MM.1S (cell line): Measurements from ENCODE around the gene NMNAT3.

Source experiments
- EZH2 ChIP-seq: fragments of 300-600 bp; sonication (generic); optimal IDR thresholded peaks from 2 replicates; pipeline ENCODE3; 2017; ENCODE audit warnings: low read depth, mild to moderate bottlenecking, antibody characterized with exemption, low read length, mixed read lengths
- EZH2phosphoT487 ChIP-seq: fragments of 300-600 bp; sonication (generic); IDR thresholded peaks from 2 replicates; pipeline ENCODE4 v1.6.1; 2018; ENCODE audit warnings: antibody characterized with exemption, low read length
- TF ChIP-seq, protein P1 (sequence below): fragments of 300-600 bp; sonication (generic); IDR thresholded peaks from 2 replicates; pipeline ENCODE4 v1.5.1; 2016; ENCODE audit warnings: antibody characterized with exemption, low read length, mixed read lengths

- TF ChIP-seq, protein P1, sequence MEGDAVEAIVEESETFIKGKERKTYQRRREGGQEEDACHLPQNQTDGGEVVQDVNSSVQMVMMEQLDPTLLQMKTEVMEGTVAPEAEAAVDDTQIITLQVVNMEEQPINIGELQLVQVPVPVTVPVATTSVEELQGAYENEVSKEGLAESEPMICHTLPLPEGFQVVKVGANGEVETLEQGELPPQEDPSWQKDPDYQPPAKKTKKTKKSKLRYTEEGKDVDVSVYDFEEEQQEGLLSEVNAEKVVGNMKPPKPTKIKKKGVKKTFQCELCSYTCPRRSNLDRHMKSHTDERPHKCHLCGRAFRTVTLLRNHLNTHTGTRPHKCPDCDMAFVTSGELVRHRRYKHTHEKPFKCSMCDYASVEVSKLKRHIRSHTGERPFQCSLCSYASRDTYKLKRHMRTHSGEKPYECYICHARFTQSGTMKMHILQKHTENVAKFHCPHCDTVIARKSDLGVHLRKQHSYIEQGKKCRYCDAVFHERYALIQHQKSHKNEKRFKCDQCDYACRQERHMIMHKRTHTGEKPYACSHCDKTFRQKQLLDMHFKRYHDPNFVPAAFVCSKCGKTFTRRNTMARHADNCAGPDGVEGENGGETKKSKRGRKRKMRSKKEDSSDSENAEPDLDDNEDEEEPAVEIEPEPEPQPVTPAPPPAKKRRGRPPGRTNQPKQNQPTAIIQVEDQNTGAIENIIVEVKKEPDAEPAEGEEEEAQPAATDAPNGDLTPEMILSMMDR: no peak
- TF ChIP-seq EZH2: no peak
- no peak for TF ChIP-seq EZH2phosphoT487
Observed at GRCh38 chr3:139620438-139620837, 57.3 kb downstream of the NMNAT3 start.
